Peyer's patch (tissue), 4 donors: ENCODE data around the gene C22orf31.

Source experiments
- CTCF ChIP-seq, 6 experiments: fragments of 450-650 bp in 4 of 6; fragments of 200-600 bp in 2 of 6; sonication (generic) in 1 of 6; IDR thresholded peaks; one replicate each; pipeline ENCODE4 v1.5.1; 2017 to 2019; ENCODE audit warnings: antibody characterized with exemption in 6 of 6, mild to moderate bottlenecking in 3 of 6, moderate library complexity in 1 of 6
- POLR2A ChIP-seq, 2 donors: fragments of 450-650 bp; IDR thresholded peaks; one replicate each; pipeline ENCODE4 v1.5.1; 2017; ENCODE audit warnings: antibody characterized with exemption in 2 of 2, mild to moderate bottlenecking in 2 of 2, moderate library complexity in 2 of 2

GRCh38 chr22:29110946-29111345 is 49.3 kb upstream of the C22orf31 start:
- no peak for TF ChIP-seq POLR2A (IDR thresholded peaks at IDR 0.05)
- TF ChIP-seq CTCF (IDR thresholded peaks at IDR 0.05) = no peak
